Activated naive CD4-positive, alpha-beta T cell treated with anti-CD3 and anti-CD28 coated beads, Interleukin-2, amount 50 U/mL, for 16 hours (primary cell): ENCODE measurements around the gene KNDC1.
"Not testable (repeated sequence)": the region's sequence is repeated elsewhere in the genome, so short reads cannot be mapped to it uniquely, and the experiment has no call there.

ENCODE experiments used
- DNase-seq: peaks from one replicate; pipeline ENCODE4 v3.0.0-alpha.2; 2020

KNDC1 gene

GRCh38 chr10:133162910-133163856, 3.2 kb downstream of the KNDC1 start:
- no peak for DNase-seq

GRCh38 chr10:133163889-133164815, 4.1 kb downstream of the KNDC1 start:
- no peak for DNase-seq

GRCh38 chr10:133164816-133165555, 5.0 kb downstream of the KNDC1 start:
- no peak for DNase-seq

GRCh38 chr10:133165556-133166503, 5.8 kb downstream of the KNDC1 start:
- DNase-seq: no peak

GRCh38 chr10:133166504-133166827, 6.4 kb downstream of the KNDC1 start:
- no peak for DNase-seq

- DNase-seq: no peak
Measured at GRCh38 chr10:133166828-133167692, 7.0 kb downstream of the KNDC1 start.

- DNase-seq: no peak
Measured at GRCh38 chr10:133167693-133168616, 7.9 kb downstream of the KNDC1 start.

- DNase-seq: no peak
Measured at GRCh38 chr10:133168617-133169031, 8.6 kb downstream of the KNDC1 start.

- DNase-seq: no peak
Measured at GRCh38 chr10:133169173-133169947, 9.3 kb downstream of the KNDC1 start.

- no peak for DNase-seq
Measured at GRCh38 chr10:133170092-133170491, 10.1 kb downstream of the KNDC1 start.

GRCh38 chr10:133173860-133174640, 14.0 kb downstream of the KNDC1 start:
- DNase-seq: no peak

- DNase-seq: no peak
Measured at GRCh38 chr10:133174689-133175263, 14.8 kb downstream of the KNDC1 start.

- DNase-seq: not testable (repeated sequence)
Measured at GRCh38 chr10:133175624-133176023, 15.6 kb downstream of the KNDC1 start.

GRCh38 chr10:133176546-133176945, 16.5 kb downstream of the KNDC1 start:
- no peak for DNase-seq

- DNase-seq: no peak
Measured at GRCh38 chr10:133177380-133178157, 17.6 kb downstream of the KNDC1 start.

GRCh38 chr10:133178357-133179127, 18.5 kb downstream of the KNDC1 start:
- DNase-seq: no peak
